Transverse colon (tissue), 4 donors: ENCODE measurements around the gene HOXD11.

ENCODE experiments used
- EP300 ChIP-seq: sonication (generic); formaldehyde crosslinking; IDR thresholded peaks from one replicate; pipeline ENCODE4 v1.6.1; 2017; ENCODE audit warnings: antibody characterized with exemption, low read depth
- POLR2A ChIP-seq: fragments of 450-650 bp; IDR thresholded peaks from one replicate; pipeline ENCODE4 v1.6.1; 2016; ENCODE audit warnings: antibody characterized with exemption, mild to moderate bottlenecking, moderate library complexity
- POLR2AphosphoS5 ChIP-seq, 3 donors: sonication (generic); formaldehyde crosslinking; IDR thresholded peaks; one replicate each; pipeline ENCODE4 v1.6.1; 2016; ENCODE audit warnings: antibody characterized with exemption in 3 of 3
- TF ChIP-seq, protein P1 (sequence below), 5 experiments: fragments of 200-600 bp in 3 of 5; fragments of 450-650 bp in 2 of 5; sonication (generic) in 3 of 5; IDR thresholded peaks; 1 replicate in 2 of 5; 2 replicates in 3 of 5; pipeline ENCODE4 v1.5.1; 2016 to 2017; ENCODE audit warnings: antibody characterized with exemption in 5 of 5, inconsistent platforms in 3 of 5, mild to moderate bottlenecking in 2 of 5, moderate library complexity in 1 of 5

- no peak for TF ChIP-seq POLR2AphosphoS5 (IDR thresholded peaks at IDR 0.05)
- TF ChIP-seq, protein P1, sequence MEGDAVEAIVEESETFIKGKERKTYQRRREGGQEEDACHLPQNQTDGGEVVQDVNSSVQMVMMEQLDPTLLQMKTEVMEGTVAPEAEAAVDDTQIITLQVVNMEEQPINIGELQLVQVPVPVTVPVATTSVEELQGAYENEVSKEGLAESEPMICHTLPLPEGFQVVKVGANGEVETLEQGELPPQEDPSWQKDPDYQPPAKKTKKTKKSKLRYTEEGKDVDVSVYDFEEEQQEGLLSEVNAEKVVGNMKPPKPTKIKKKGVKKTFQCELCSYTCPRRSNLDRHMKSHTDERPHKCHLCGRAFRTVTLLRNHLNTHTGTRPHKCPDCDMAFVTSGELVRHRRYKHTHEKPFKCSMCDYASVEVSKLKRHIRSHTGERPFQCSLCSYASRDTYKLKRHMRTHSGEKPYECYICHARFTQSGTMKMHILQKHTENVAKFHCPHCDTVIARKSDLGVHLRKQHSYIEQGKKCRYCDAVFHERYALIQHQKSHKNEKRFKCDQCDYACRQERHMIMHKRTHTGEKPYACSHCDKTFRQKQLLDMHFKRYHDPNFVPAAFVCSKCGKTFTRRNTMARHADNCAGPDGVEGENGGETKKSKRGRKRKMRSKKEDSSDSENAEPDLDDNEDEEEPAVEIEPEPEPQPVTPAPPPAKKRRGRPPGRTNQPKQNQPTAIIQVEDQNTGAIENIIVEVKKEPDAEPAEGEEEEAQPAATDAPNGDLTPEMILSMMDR (IDR thresholded peaks at IDR 0.05), result no peak
- TF ChIP-seq EP300, result no peak
- no peak for TF ChIP-seq POLR2A
These were observed 45.5 kb downstream of the HOXD11 start for GRCh38 chr2:176152350-176153181.
